Embryonic facial prominence (tissue), 1 donor: Measurements from ENCODE around the gene AMN1.
A peak's percentile ranks its signal among the peaks of the same experiment; 100 is the strongest.
"Not testable (repeated sequence)": the region's sequence is repeated elsewhere in the genome, so short reads cannot be mapped to it uniquely, and the experiment has no call there.

Experiments
- DNase-seq: peaks from one replicate; pipeline ENCODE4 v3.0.0-alpha.2; 2016; ENCODE audit errors: extremely low spot score

AMN1 gene

GRCh38 chr12:31685801-31686200 is 43.0 kb downstream of the AMN1 start:
- no peak for DNase-seq

GRCh38 chr12:31682136-31682962 is 46.5 kb downstream of the AMN1 start:
- no peak for DNase-seq

- no peak for DNase-seq
Measured at GRCh38 chr12:31672521-31672920, 56.3 kb downstream of the AMN1 start.

- not testable (repeated sequence) for DNase-seq
Measured at GRCh38 chr12:31669582-31669981, 59.2 kb downstream of the AMN1 start.

- DNase-seq = no peak
Measured at GRCh38 chr12:31669020-31669419, 59.8 kb downstream of the AMN1 start.

- no peak for DNase-seq
Measured at GRCh38 chr12:31664038-31664437, 64.8 kb downstream of the AMN1 start.

GRCh38 chr12:31663576-31663975 is 65.2 kb downstream of the AMN1 start:
- DNase-seq = no peak

- no peak for DNase-seq
Measured at GRCh38 chr12:31662176-31662849, 66.5 kb downstream of the AMN1 start.

- peak; percentile 72 for DNase-seq
Measured at GRCh38 chr12:31659087-31659942, 69.5 kb downstream of the AMN1 start, which contains the start of gene ETFBKMT. TSS of gene ETFBKMT (plus strand) at chr12:31659688. CDS start at chr12:31661954, 2,266 bp downstream.

GRCh38 chr12:31658471-31659086 is 70.2 kb downstream of the AMN1 start:
- no peak for DNase-seq

GRCh38 chr12:31655792-31656191 is 73.0 kb downstream of the AMN1 start:
- no peak for DNase-seq

- DNase-seq = no peak
Measured at GRCh38 chr12:31655208-31655607, 73.6 kb downstream of the AMN1 start.

- DNase-seq = no peak
Measured at GRCh38 chr12:31651893-31652521, 76.8 kb downstream of the AMN1 start.

GRCh38 chr12:31650918-31651317 is 77.9 kb downstream of the AMN1 start:
- DNase-seq = no peak

- no peak for DNase-seq
Measured at GRCh38 chr12:31647086-31647491, 81.7 kb downstream of the AMN1 start.

GRCh38 chr12:31645924-31646323 is 82.9 kb downstream of the AMN1 start:
- no peak for DNase-seq

GRCh38 chr12:31644536-31644935 is 84.3 kb downstream of the AMN1 start:
- DNase-seq = no peak

- no peak for DNase-seq
Measured at GRCh38 chr12:31641509-31642090, 87.2 kb downstream of the AMN1 start.

GRCh38 chr12:31634620-31635019 is 94.2 kb downstream of the AMN1 start:
- DNase-seq = no peak

GRCh38 chr12:31633464-31633863 is 95.4 kb downstream of the AMN1 start:
- DNase-seq = no peak

GRCh38 chr12:31631809-31632208 is 97.0 kb downstream of the AMN1 start:
- DNase-seq = no peak
